GM19351 (cell line): Measurements from ENCODE around the gene TMEM140.
"Not testable (repeated sequence)": the region's sequence is repeated elsewhere in the genome, so short reads cannot be mapped to it uniquely, and the experiment has no call there.

ENCODE experiments used
- ATAC-seq: cut with Tn5 transposase; IDR thresholded peaks from one replicate; pipeline ENCODE4 v1.9.1; 2021; ENCODE audit warnings: mild to moderate bottlenecking, moderate library complexity; ENCODE audit not compliant: unreplicated experiment

The TMEM140 gene

DNA sequence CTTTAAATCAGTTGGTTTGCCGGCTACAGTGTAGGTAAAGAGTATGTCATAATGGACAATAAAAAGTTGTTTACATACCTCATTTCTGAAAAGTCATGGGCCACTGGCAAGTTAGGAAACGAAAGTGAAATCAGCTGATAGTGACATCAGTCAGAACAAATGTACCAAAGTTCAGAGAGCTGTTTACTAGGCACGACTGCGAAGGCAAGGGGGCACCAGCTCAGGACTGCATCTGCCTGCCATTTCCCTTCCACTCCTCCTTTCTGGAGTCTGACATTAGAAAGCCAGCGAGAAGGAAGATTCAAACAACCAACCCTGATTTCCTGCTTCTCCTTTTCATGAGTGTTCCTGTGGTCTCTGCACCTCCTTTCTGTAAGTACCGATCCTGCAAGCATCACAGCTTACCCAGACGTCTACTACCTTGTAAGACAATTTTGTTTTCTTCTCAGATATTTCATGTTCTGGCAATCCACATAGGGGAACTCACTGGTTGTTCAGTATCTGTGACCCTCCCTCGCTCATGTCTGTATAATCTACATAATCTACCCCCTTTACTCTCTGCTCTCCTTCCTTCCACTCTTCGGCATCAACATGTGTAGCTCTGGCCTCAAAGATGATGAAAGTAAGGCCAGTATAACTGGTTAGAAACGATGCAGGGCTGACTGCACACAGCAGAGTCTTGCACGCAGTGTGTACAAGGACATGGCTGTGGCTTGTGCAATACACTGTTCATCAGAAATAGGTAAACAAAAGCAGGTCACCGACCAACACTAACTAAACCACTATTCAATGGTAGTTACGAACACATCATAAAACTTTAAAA is at the start of gene TMEM140:
Gene TMEM140 (plus strand): TSS at position 174 of the 823 bp plus-strand sequence. CDS start 16,370 bp downstream, outside the sequence.
- peak; percentile 72 for ATAC-seq

DNA sequence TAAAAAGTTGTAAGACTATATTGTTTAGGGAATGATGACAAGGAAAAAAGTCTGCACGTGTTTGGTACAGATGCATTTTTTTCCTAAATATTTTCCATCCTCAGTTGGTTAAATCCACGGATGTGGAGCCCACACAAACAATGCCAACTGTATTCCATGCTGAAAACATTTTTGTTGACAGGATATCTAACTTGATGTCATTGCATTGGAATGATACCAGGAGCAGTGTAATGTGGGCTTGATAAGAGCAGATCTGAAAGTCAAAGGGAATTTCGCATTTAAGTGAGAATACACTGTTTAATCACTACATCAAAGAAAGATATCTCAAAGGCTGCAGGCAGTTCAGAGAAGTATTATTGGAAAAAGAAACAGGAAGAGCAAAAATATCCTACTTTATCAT is 49.5 kb upstream of the TMEM140 start:
- no peak for ATAC-seq

DNA sequence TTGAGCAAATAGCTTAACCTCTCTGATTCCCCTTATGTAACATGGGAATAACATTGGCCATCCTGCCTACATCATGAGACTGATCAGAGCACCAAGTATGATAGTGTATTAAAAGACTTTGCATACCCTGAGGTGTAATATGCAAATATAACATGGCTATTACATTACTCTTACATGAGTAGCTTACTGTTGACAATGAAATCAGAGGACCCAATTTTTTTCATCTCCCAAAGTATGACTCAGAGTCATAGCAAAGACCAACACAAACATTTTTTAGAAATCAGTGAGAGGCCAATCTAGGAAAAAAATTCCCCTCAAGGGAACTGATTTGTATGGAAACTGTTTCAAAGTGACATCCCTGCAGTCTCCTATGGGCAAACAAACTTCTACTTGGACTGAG is 47.0 kb upstream of the TMEM140 start:
- ATAC-seq: no peak

DNA sequence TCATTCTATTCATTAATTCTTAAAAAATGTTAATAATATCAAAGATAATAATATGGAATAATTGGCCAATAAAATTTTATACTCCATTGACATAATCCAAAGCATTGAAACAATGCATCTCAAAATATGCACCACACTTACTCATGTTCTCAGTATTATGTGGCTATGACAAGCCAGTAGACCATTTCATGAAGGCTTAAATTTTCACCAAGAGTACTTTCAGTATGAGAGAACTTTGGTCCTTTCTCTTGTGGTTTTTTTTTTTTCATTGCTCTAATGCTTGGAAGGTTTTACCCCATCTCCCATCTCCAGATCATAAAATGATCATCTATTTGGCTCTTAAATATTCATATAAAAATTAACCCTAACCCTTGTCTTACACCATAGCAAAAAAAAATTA is 45.5 kb upstream of the TMEM140 start:
- ATAC-seq: peak; percentile 99

DNA sequence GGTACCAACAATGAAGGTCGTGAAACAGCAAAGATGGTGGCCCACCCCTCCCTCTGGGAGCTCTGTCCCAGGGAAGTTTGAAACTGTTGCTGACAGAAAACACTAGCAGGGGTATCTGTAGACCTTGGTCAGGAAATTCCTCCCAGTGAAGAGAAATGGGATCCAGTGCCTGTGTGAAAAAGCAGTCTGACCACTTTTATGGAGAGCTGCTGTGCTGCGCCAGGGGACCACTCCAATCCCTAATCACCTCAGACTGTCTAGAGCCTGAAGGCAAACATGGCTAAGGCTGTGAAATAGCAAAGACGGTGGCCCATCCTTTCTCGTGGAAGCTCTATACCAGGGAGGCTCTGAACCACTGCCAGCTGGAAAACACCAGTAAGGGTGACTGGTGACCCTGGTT is 38.3 kb upstream of the TMEM140 start:
- ATAC-seq: no peak

DNA sequence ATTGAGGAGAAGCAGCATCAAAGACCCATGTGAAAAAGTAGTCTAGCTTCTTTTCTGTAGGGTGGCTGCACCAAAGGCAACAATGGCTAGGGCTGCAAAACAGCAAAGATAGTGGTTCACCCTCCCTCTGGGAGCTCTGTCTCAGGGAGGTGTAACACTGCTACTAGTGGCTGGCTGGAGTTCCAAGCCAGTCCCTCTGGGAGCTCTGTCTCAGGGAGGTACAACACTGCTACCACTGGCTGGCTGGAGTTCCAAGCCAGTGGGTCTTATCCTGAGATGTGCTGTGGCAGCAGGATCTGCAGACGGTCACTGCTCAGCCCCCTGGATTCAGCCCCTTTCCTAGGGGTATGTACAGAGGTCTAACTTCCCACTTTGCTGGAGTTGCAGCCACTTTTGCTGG is 37.9 kb upstream of the TMEM140 start:
- no peak for ATAC-seq

DNA sequence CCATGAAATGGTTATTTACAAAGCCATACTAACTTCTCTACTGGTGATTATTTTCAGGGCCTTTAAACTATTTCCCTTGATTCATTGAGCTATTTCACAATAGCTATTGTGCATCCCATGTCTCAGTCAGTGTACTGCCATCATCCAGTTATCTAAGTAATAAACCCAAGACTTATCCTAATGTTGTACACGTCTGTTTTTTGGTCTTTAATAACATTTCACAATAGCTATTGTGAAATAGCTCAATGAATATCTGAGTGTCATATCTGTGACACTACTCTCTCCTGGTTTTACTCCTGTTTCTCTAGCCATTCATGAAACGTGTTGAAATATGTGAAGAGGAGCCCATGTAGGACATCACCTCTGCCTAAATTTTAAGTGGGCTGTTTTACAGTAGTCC is 36.5 kb upstream of the TMEM140 start:
- ATAC-seq: no peak

DNA sequence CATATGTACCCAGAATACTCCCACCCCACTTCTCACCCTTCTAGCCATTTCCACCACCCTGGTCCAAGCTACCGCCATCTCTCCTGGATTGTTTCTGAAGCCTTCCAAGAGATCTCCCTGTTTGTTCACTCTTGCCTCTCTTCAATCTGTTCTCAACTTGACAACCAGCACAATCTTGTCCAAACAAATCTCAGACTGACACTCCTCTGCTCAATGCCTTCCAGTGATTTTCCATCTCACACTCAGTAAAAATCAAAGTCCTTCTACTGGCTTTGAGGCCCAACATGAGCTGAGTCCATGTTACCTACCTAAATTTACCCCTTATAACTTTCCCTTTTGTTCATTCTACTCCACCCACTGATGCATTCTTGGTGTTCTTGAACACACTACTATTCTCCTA is 33.2 kb upstream of the TMEM140 start:
- ATAC-seq: no peak

DNA sequence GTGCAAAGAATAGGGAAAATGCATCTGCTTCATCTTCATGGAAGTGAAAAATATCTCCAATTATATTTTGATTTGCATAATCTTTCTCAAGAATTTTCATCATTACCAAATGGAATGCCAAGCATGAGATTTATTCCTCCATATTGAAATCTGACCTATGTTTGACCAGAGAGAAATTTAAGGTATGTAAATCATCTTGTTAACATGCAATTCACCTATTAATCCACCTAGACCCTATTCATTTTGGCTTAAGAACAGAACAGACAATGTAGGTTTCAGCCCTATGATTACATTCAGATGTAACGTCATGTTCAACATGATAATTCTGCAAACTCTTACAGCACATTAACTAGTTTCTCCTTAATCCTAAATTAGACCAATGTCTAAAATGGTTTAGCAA is 30.8 kb upstream of the TMEM140 start:
- ATAC-seq: no peak

DNA sequence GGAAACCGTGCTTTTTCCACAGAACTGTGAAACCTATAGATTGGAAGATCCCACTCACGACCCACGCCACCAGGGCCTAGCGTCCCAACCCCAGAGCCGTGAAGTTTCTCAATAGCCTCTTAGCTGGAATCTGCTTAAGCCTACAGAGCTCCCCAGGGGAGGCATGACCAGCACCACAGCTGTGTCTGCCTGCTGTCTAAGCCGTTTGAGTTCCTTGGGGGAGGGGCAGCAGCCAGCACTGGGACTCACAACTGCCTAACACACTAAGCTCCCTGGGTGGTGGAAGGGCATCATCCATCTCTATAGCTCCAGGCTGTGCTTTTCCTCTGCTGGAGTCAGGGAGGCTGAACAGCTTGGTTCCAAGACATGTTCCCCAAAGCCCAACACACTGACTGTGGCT is 26.0 kb upstream of the TMEM140 start:
- ATAC-seq: no peak

DNA sequence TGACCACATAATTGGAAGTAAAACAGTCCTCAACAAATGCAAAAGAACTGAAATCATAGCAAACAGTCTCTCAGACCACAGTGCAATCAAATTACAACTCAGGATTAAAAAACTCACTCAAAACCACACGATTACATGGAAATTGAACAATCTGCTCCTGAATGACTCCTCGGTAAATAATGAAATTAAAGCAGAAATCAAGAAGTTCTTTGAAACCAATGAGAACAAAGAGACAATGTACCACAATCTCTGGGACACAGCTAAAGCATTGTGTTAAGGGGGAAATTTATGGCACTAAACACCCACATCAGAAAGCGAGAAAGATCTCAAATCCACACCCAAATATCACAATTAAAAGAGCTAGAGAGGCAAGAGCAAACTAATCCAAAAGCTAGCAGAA is 23.2 kb upstream of the TMEM140 start:
- ATAC-seq: not testable (repeated sequence)

DNA sequence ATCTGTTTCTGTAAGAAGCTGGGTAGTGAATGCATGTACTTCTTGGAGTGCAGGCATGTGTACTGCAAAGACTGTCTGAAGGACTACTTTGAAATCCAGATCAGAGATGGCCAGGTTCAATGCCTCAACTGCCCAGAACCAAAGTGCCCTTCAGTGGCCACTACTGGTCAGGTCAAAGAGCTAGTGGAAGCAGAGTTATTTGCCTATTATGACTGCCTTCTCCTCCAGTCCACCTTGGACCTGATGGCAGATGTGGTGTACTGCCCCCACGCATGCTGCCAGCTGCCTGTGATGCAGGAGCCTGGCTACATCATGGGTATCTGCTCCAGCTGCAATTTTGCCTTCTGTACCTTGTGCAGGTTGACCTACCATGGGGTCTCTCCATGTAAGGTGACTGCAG is 18.9 kb upstream of the TMEM140 start:
- no peak for ATAC-seq

DNA sequence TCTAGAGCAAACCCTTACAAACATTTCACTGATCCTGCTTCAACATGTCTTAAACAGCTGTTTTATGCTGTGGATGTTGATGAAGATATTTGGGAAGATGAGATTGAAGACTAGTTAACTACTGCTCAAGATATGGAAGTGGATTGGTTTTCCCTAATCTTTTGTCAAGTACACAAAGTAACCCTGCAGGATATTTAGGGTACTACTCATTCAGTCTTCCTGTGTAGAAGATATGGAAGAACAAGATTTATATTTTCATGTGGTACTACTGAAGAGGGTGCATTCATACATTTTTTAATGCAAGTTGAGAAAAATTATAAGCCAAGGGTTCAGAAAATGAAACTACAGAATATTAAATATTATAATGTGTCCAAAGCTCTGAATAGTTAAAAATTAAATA is 18.3 kb upstream of the TMEM140 start:
- no peak for ATAC-seq

DNA sequence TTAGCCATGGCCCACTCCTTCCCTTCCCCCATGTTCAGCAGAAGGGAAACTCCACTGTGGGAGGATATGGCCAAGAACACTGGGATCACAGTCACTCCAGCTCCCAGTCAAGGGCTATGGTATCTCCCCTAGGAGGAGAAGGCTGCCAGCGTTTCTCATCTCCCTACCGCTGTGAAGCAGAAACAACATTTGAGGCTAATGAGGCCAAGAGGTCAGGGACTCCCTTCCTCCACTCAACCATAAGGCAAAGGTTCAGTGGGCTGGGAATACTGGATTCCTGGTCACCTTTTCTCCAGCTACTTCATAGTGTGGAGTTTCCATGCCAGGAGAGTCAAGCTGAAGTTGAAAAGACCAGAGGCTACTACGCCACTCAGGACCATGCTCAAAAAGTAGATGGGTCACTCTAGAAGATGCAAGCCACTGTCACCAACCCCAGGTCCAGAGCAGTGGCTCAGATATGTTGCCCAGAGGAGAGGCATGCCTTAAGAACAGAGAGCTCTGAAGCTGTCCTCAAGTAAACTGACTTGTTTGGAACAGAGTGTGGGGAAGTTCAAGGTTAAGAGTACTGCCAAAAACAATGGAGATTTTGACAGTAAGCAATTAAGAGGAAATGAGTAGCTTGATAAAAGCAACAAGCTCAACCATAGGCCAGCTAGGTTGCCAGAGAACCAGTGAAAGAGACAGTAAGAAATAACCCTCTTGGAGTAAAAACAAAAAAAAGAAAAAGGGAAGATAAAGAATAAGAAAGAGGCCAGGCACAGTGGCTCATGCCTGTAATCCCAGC is 3.8 kb upstream of the TMEM140 start:
- ATAC-seq: no peak

DNA sequence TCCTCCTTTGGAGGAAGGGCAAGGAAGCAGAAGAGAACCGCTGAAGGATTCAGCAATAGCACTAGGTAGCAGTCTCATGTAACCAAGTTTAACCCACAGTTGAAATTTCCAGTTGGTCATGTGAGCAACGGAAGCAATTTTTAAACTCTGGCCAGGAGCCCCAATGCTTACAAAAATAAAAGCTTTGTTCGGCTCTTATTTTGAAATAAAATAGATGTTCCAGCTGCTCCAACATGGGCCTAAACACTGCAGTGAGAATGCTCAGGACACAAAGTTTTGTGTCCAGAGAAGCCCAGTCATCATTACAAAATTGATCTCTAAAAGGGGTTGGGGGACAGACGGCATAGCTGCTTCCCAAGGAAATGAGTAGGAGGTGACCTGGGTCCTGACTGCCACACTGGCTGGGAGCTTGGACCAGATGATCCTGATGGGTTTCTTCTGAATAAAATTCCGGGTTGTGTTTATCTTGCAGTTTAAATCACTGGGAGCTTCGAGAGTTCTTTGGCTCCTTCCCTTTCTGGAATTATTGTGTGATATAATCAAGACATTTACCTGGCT is 452 bp upstream of the TMEM140 start:
- no peak for ATAC-seq

DNA sequence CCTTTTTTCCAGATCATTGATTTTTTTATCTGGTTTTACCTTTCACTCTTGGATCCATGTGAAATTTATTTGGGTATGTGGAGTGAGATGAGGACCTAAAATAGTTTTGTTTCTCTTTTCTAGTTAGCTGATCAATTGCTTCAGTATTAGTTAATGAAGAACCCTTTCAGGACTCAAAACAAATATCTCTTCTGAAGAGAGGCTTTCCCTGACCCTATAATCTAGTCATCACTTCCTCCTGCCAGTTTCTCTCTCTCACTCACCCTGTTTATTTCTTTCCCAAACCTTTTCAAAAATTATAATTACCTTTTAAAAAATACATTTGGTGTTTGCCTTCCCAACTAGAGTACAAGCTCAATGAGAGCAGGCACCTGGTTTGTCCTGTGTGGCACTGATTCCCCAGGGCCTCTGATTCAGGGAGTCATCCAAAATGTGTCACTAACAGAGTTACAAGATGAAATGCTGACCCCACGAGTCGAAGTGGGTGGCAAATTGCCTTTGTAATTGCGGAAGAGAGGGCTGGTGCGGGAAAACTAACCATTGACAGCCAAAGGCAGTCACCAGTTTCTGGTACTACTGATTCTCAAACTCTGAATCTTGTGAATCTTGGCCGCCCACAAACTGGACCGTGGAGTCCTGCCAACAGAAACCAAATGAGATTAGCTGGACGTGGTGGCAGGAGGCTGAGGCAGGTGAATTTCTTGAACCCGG is 2.4 kb downstream of the TMEM140 start:
- no peak for ATAC-seq

DNA sequence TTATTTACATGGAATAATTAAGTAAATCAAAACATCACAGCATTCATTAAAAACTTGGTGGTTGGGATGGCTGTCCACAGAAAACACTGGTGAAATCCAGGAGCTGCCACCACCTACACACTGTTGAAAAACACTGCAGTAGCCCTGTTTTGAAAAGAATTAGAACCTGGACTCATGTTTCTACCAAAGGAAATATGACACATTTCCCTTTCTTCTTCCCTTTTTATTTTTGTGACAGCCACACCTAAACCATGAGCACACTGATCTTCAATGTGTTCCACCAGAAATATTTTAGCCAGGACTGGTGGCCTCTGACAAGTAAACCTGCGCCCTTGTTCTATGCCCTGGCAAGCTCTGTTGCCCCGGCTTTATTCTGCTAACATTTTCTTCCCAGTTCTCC is 3.3 kb downstream of the TMEM140 start:
- ATAC-seq: no peak

DNA sequence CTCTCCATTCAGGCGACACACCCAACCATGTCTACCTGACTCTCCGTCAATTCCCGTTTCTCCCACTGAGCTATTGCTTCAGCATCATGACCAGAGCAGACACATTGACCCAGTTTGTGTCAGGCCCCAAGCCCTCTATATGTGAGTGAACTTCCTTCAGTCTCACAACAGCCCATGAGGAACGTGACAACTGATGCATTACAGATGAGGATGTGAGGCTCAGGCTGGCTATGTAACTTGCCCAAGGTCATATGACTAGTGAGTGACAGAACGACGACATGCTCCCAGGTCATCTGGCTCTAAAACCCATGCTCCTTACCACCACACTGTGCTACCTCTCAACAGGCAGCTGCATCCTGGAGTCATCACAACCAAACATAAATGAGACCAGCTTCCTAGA is 3.7 kb downstream of the TMEM140 start:
- no peak for ATAC-seq

DNA sequence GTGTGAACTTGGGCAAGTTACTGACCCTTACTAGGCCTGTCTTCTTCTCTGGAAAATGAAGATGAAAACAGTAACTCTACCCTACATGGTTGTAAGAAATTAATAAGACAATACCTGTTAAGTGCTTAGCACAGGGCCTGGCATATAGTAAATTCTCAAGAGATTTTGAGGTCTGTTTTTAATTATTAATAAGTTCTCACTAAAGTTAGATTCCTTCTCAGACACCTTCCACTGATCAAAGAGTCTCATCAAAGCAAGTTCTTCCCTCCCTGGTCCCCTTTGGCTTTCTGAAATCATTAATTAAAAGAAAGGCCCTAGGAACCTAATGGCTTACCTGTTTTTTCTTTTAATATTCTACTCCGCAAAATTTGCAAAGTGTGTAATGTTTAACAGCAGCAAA is 4.6 kb downstream of the TMEM140 start:
- no peak for ATAC-seq

DNA sequence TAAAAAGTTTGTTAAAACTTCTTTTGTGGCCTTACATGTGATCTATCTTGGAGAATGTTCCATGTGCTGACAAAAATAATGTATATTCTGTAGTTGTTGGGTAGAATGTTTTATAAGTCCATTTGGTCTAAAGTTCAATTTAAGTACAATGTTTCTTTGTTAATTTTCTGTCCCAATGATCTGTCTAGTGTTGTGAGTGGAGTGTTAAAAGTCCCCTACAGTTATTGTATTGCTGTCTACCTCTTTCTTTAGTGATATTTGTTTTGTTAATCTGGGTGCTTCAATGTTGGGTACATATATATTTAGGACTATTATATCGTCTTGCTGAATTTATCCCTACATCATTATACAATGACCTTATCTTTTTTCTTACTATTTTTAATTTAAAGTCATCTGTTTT is 6.9 kb downstream of the TMEM140 start:
- ATAC-seq: no peak

DNA sequence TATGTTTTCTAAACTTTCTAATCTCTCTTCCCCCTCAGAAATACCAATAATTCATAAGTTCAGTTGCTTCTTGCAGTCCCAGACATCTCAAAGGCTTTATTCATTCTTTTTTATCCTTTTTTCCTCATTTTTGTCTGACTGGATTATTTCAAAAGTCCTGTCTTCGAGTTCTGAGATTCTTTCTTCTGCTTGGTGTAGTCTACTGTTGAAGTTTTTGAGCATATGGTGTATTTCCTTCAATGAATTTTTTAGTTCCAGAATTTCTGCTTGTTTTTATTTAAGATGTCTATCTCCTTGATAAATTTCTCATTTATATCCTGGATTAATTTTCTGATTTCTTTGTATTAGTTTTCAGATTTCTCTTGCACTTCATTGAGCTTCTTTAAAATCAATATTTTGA is 8.4 kb downstream of the TMEM140 start:
- ATAC-seq: no peak
